GM12892 (cell line): ENCODE results near the gene ARMH1.

Source experiments
- POLR2A ChIP-seq: IDR thresholded peaks from 2 replicates; pipeline ENCODE4 v1.6.1; 2011; ENCODE audit warnings: low read depth, low read length, control low read depth
- POLR2AphosphoS5 ChIP-seq: IDR thresholded peaks from 2 replicates; pipeline ENCODE4 v1.6.1; 2011; ENCODE audit warnings: low read depth, low read length, control low read depth
- TAF1 ChIP-seq: IDR thresholded peaks from 2 replicates; pipeline ENCODE4 v1.6.1; 2011; ENCODE audit warnings: low read depth, mild to moderate bottlenecking, control low read depth, low read length, borderline replicate concordance

DNA sequence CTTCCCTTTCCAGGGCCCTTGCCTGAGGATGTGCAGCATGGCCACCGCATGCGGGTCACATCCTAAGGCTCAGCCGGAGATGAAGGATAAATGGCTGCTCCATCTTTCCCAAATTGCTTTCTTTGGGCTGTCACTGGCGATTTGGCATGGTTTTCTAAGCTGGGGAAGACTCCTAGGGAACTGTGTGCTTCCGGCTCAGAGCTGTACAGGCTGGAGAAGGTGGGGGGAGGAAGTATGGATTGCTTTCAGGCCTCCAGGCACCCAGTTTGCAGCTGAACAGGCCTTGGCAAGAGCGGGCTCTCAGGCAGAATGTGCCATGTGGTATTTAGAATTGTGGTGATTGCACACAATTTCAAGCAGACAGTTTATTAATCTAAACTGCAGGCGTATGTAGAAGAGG lies 49.2 kb upstream of the ARMH1 start:
- TF ChIP-seq TAF1 (no peak), POLR2A (no peak), POLR2AphosphoS5 (no peak)
